Psoas muscle (tissue), 8 donors: Measurements from ENCODE around the gene COL12A1. TPM values are rescaled to one million over a fixed set of nuclear protein-coding genes. Genes with fewer than 3 reads are reported as not detected.

Experiments used
- ATAC-seq, 4 donors: fragments of 200-7000 bp; cut with Tn5 transposase; one replicate each; pipeline ENCODE4 v1.9.1; 2020; ENCODE audit warnings: moderate library complexity in 3 of 4, mild to moderate bottlenecking in 2 of 4
- DNase-seq, 2 donors: peaks; one replicate each; pipeline ENCODE4 v3.0.0-alpha.2; 2020
- H3K27ac ChIP-seq: fragments of 200-600 bp; one replicate; pipeline ENCODE4 v1.8.0; 2022
- H3K27me3 ChIP-seq, 3 donors: fragments of 200-600 bp in 1 of 3; one replicate each; pipeline versions ENCODE4 v1.6.1 to v1.8.0; 2013 to 2022; ENCODE audit warnings: low read length in 2 of 3, mild to moderate bottlenecking in 2 of 3, moderate library complexity in 1 of 3; ENCODE audit not compliant: insufficient read depth in 3 of 3
- H3K36me3 ChIP-seq, 2 donors: fragments of 200-600 bp in 1 of 2; one replicate each; pipeline versions ENCODE4 v1.6.1 to v1.8.0; 2013 to 2022; ENCODE audit warnings: low read depth in 1 of 2, mild to moderate bottlenecking in 1 of 2, moderate library complexity in 1 of 2; ENCODE audit not compliant: insufficient read depth in 1 of 2
- H3K4me1 ChIP-seq: fragments of 200-600 bp; one replicate; pipeline ENCODE4 v1.8.0; 2022
- H3K4me3 ChIP-seq: fragments of 200-600 bp; one replicate; pipeline ENCODE4 v1.8.0; 2022; ENCODE audit warnings: mild to moderate bottlenecking
- H3K9me3 ChIP-seq: fragments of 200-600 bp; one replicate; pipeline ENCODE4 v1.8.0; 2022
- WGBS, 3 donors: extraction: QIAGEN DNeasy Blood & Tissue Kit; methylation state at CpG; one replicate each; pipeline versions ENCODE4 v1.1.6 to v1.1.7; 2013; 5-methylcytosine and 5-hydroxymethylcytosine counted together
- intact Hi-C, 2 donors: fragments of 100-400 bp; cut with DNase I; formaldehyde crosslinking; loops; one replicate each; pipeline versions ENCODE4 v1.11.0 to v1.14.2; 2022
- polyA plus RNA-seq, 3 donors: library from polyadenylated mRNA; stranded (reverse); fragments of 200-250 nt; gene quantifications; one replicate each; pipeline ENCODE4 v1.2.3, GENCODE V29; 2013
- total RNA-seq, 4 donors: library from RNA; stranded (reverse); fragmentation: NEBNext Ultra II Directional in 2 of 4; extraction: Animal tissue kit (Norgen Biotek cat#: 25700) in 2 of 4; gene quantifications; one replicate each; pipeline versions ENCODE4 v1.2.1 to v1.2.4, GENCODE V29; 2021 to 2023
- TF ChIP-seq, protein P1 (sequence below): fragments of 200-600 bp; IDR thresholded peaks from one replicate; pipeline ENCODE4 v1.8.0; 2022; ENCODE audit warnings: antibody characterized with exemption
- donor health status: healthy with polysubstance abuse.
- donor health status: DM: no; HTN: no; CAD: no; lungs with moderate emphysema.
- donor health status: Bipolar disorder and iron deficiency.
- donor health status: healthy.
- donor health status: DM: yes; HTN: yes; CAD: no.
- donor health status: DM: no; HTN: no; CAD: no.
- donor health status: DM: no; HTN: no; CAD: no.
- donor health status: DM: yes; HTN: yes; CAD: no.

COL12A1 gene
- total and polyA plus RNA-seq, 7 donors: 2.7 to 23.2 (median 5.9) TPM

DNA sequence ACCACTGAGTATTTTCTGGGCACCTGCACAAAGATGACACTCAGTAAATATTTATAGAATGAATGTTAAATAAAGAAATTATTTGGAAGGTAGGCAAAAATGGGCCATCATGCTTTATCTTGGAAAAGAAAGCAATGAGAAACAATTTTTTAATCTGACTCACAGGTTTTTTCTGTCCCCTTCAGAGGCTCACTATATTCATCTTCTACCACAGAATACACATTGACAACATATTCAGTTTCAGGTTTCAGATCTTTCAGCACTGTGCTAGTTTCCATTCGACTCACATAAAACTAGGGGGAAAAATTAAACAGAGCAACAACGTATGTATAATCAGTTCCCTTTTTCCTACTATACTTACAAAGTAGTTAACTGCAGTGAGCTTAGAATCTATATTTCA lies 58.3 kb downstream of the COL12A1 start:
- TF ChIP-seq, protein P1, sequence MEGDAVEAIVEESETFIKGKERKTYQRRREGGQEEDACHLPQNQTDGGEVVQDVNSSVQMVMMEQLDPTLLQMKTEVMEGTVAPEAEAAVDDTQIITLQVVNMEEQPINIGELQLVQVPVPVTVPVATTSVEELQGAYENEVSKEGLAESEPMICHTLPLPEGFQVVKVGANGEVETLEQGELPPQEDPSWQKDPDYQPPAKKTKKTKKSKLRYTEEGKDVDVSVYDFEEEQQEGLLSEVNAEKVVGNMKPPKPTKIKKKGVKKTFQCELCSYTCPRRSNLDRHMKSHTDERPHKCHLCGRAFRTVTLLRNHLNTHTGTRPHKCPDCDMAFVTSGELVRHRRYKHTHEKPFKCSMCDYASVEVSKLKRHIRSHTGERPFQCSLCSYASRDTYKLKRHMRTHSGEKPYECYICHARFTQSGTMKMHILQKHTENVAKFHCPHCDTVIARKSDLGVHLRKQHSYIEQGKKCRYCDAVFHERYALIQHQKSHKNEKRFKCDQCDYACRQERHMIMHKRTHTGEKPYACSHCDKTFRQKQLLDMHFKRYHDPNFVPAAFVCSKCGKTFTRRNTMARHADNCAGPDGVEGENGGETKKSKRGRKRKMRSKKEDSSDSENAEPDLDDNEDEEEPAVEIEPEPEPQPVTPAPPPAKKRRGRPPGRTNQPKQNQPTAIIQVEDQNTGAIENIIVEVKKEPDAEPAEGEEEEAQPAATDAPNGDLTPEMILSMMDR: no peak
- DNase-seq (no peak), ATAC-seq (no peak)
- Histone ChIP-seq H3K4me3 (no peak overlapping the region), H3K27me3 (no peaks in the 10 kb centered on the region), H3K4me1 (no peaks in the 10 kb centered on the region), H3K27ac (no peak overlapping the region), H3K9me3 (no peaks in the 10 kb centered on the region), H3K36me3 (no peaks in the 10 kb centered on the region)
- intact Hi-C loops: no loop called here
- 58 to 64% (median 60%) methylated on average over 2 of the region's 2 CpGs for WGBS, 3 donors

DNA sequence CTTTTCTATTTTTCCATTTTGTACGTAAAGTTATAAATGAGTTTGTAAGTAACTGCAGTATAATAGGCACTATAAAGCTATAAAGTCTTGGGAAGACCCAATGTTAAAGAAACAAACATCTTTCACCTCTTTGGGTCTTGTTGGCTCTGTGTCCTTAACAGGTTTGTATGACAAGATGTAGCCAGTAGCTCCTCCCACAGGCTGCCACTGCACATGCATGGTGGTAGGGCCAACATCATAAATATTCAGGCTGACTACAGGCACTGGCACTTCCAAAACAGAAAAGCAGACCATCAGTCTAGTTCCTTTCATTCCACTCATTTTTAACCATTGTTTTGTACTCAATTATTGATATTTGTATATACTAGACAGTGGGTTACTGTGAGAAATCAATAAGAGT lies 59.9 kb downstream of the COL12A1 start:
- Histone ChIP-seq H3K9me3 (no peaks in the 10 kb centered on the region), H3K4me1 (no peaks in the 10 kb centered on the region), H3K27me3 (no peaks in the 10 kb centered on the region), H3K27ac (no peak overlapping the region), H3K36me3 (no peaks in the 10 kb centered on the region), H3K4me3 (no peak overlapping the region)
- intact Hi-C loops: no loop called here
- TF ChIP-seq, protein P1: no peak
- 96 to 97% (median 96%) methylated on average over 1 of the region's 1 CpG for WGBS, 3 donors
- no peak for DNase-seq
- ATAC-seq: no peak

DNA sequence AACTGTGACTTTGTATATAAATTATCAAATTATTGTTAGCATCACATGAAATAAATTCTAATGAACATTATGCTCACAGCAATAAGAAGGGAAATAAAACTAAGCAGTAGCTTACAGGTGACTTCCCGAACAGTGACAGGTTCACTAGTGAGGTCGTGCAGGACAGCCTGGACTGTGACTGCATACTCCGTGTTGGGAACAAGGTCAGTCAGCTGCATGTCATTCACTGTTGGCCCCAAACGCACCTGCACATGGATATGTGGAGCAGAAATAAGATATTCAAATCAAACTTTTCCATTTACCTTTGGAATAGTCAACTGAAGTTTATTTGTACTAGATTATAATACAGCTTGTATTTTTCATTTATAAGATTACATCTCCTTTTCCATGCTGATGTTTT lies 60.6 kb downstream of the COL12A1 start:
- ATAC-seq (no peak), DNase-seq (no peak)
- Histone ChIP-seq H3K36me3 (no peaks in the 10 kb centered on the region), H3K4me1 (no peaks in the 10 kb centered on the region), H3K4me3 (no peak overlapping the region), H3K27me3 (no peaks in the 10 kb centered on the region), H3K27ac (no peak overlapping the region), H3K9me3 (no peaks in the 10 kb centered on the region)
- TF ChIP-seq, protein P1: no peak
- intact Hi-C loops: no loop called here
- 80 to 91% (median 87%) methylated on average over 4 of the region's 4 CpGs for WGBS, 3 donors

DNA sequence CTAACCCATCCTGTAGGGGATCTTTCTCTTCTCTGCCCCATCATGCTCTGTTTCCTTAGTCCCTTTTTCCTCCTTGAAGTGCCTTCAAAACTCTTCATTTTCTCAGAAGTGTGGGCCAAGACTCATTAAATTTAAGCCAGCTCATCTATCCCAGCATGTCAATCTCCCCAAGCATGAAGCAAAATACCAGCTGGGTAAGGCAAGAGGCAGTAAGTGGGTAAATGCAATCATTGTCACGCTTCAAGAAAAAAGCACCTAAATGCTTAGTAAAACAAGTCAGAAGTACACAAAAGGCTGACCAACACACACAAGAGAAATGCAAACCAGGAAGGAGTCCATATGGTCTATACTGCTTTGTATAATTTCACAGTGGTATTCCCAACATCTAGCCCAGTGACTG lies 61.5 kb downstream of the COL12A1 start:
- Histone ChIP-seq H3K36me3 (no peaks in the 10 kb centered on the region), H3K9me3 (no peaks in the 10 kb centered on the region), H3K27ac (no peak overlapping the region), H3K4me1 (no peaks in the 10 kb centered on the region), H3K27me3 (no peaks in the 10 kb centered on the region), H3K4me3 (no peak overlapping the region)
- WGBS, 3 donors: 95 to 100% (median 96%) methylated on average over 1 of the region's 1 CpG
- ATAC-seq (no peak), DNase-seq (no peak)
- intact Hi-C loops: no loop called here
- TF ChIP-seq, protein P1: no peak

DNA sequence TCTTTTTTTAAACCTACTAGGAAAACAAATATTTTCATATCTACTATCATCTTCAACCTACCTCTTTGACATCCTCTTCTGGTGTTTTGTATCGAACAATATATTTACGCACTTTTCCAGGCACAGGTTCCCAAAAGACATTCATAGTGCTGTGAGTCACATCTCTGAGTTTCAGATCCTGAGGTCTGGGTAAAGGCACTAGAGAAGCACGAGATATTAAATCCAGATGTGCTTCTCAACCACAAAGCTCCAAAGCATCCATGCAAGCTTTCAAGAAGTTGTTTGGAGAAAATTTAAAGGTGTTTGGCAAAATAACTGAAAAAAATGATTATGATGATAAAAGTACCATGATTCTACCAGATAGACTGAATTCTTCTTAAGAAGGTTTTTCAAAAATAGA lies 62.7 kb downstream of the COL12A1 start:
- no peaks in the 10 kb centered on the region for H3K36me3 ChIP-seq
- no peaks in the 10 kb centered on the region for H3K4me1 ChIP-seq
- H3K9me3 ChIP-seq: no peaks in the 10 kb centered on the region
- ATAC-seq (no peak), DNase-seq (no peak)
- intact Hi-C loops: no loop called here
- TF ChIP-seq, protein P1: no peak
- 67 to 78% (median 71%) methylated on average over 3 of the region's 3 CpGs for WGBS, 3 donors
- no peak overlapping the region for H3K4me3 ChIP-seq
- H3K27me3 ChIP-seq: no peaks in the 10 kb centered on the region
- no peak overlapping the region for H3K27ac ChIP-seq
